Neutrophil (primary cell): ENCODE measurements around the gene RIPOR2.
"Not testable (repeated sequence)": the region's sequence is repeated elsewhere in the genome, so short reads cannot be mapped to it uniquely, and the experiment has no call there.

ENCODE experiments used
- H3K27ac ChIP-seq: fragments of 200-600 bp; sonication (generic); 2 replicates; pipeline ENCODE4 v1.5.1; 2016; ENCODE audit warnings: mild to moderate bottlenecking, moderate library complexity
- H3K27me3 ChIP-seq: fragments of 200-600 bp; sonication (generic); 2 replicates; pipeline ENCODE4 v1.6.0; 2016; ENCODE audit warnings: mild to moderate bottlenecking
- H3K36me3 ChIP-seq: fragments of 200-600 bp; sonication (generic); 2 replicates; pipeline ENCODE4 v1.5.1; 2017
- H3K4me1 ChIP-seq, 2 experiments: fragments of 200-600 bp in 1 of 2; sonication (generic) in 1 of 2; 1 replicate in 1 of 2; 2 replicates in 1 of 2; pipeline versions ENCODE4 v1.5.1 to v1.6.1; 2013 to 2016; ENCODE audit warnings: low read depth in 1 of 2, low read length in 1 of 2, mild to moderate bottlenecking in 1 of 2, moderate library complexity in 1 of 2; ENCODE audit not compliant: control insufficient read depth in 1 of 2, insufficient read depth in 1 of 2
- H3K4me3 ChIP-seq, 2 experiments: fragments of 200-600 bp in 1 of 2; sonication (generic) in 1 of 2; 1 replicate in 1 of 2; 2 replicates in 1 of 2; pipeline ENCODE4 v1.5.1; 2013 to 2016; ENCODE audit warnings: low read depth in 1 of 2, low read length in 1 of 2, mild to moderate bottlenecking in 1 of 2, moderate library complexity in 1 of 2
- H3K9me3 ChIP-seq: fragments of 200-600 bp; sonication (generic); 2 replicates; pipeline ENCODE4 v1.5.1; 2016
- TF ChIP-seq, protein P1 (sequence below): fragments of 200-600 bp; sonication (generic); IDR thresholded peaks from 2 replicates; pipeline ENCODE4 v1.5.1; 2016; ENCODE audit warnings: antibody characterized with exemption

Gene RIPOR2

DNA sequence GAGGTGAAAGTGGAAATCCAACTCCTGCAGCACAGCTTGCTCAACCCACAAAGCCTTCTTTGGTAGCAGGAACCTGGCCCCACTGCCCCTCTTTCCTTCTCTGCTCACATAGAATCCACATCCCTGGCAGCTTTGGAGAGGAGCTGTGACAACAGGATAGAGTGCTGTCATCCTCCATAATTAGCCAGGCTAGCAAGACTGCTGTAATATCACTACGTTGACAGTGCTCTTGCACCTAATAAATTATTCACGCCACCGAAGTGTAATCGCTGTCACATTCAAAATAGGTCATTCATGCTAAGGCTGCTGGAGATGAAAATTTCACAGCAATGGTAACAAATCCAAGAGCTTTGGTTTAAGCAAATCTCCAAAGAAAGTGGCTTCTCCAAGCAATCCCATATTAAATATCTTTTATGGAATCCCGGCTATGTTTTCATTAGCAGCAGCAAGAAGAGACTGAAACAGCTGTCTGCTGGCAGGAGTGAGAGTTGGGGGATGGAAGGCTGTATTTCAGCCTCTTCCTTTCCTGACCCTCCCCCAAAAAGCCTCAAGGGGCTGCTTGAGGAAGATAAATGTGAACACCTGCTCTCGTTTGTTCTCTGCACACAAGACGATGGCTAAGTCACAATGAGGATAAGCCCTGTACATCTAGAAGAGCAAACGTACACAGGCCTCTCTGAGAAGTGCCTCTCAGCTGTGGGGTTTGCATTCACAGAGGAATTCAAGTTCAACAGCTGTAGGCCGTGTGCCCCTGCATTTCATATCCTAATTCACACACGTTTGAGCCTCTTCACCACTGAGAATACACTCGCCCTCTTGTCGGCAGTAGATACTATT lies 16.5 kb downstream of the RIPOR2 start:
- H3K4me3 ChIP-seq: peak overlapping the region in 1 of 2 experiments; percentile 22
- peaks cover 96% of the 10 kb centered on the region for H3K36me3 ChIP-seq
- no peaks in the 10 kb centered on the region for H3K27me3 ChIP-seq
- H3K9me3 ChIP-seq: no peaks in the 10 kb centered on the region
- peak overlapping the region; percentile 86 for H3K27ac ChIP-seq
- peaks cover 92 to 99% of the 10 kb centered on the region in 2 experiments for H3K4me1 ChIP-seq
- TF ChIP-seq, protein P1, sequence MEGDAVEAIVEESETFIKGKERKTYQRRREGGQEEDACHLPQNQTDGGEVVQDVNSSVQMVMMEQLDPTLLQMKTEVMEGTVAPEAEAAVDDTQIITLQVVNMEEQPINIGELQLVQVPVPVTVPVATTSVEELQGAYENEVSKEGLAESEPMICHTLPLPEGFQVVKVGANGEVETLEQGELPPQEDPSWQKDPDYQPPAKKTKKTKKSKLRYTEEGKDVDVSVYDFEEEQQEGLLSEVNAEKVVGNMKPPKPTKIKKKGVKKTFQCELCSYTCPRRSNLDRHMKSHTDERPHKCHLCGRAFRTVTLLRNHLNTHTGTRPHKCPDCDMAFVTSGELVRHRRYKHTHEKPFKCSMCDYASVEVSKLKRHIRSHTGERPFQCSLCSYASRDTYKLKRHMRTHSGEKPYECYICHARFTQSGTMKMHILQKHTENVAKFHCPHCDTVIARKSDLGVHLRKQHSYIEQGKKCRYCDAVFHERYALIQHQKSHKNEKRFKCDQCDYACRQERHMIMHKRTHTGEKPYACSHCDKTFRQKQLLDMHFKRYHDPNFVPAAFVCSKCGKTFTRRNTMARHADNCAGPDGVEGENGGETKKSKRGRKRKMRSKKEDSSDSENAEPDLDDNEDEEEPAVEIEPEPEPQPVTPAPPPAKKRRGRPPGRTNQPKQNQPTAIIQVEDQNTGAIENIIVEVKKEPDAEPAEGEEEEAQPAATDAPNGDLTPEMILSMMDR: no peak

DNA sequence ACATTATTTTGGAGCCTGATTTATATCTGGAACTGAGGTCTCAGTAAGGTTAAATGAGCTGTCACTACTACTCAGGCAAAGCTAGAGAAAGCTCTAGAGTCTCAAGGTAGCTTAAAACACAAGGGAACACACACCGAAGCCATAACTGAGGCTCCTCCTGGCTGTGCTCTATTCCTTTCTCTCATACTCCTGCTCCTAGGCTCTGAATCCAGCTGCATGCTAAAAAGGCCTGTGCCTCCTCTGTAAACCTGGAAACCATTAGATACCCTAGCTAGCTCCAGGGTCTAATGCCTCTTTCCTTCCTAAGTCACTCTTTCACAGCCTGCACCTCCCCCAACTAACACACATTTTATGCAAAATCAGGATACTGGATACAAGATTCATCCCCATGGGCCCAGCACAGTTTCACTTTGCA lies 17.1 kb downstream of the RIPOR2 start:
- Histone ChIP-seq H3K4me3 (peak overlapping the region in 1 of 2 experiments; percentile 22), H3K27me3 (no peaks in the 10 kb centered on the region), H3K4me1 (peaks cover 86 to 99% of the 10 kb centered on the region in 2 experiments), H3K36me3 (peaks cover 96% of the 10 kb centered on the region), H3K27ac (peak overlapping the region; percentile 86), H3K9me3 (no peaks in the 10 kb centered on the region)
- TF ChIP-seq, protein P1: no peak

DNA sequence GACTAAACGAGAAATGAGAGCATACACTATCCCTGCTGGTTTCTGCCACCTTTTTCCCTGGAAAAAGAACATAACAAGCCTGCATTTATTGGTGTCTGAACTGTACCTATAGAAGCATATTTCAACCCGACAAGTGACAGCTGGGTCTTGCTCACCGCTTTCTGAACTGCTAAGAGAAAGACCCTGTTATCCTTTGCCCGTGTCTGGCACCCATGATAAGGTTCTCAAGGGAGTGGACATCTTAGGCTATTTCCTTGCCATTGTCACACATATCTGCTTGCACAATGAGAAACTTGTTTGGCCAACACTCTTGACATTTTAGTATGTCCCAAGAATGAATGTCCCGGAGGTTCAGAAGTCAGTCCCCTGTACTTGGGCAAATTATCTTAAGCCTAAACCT lies 19.3 kb downstream of the RIPOR2 start:
- H3K4me3 ChIP-seq: no peak overlapping the region
- H3K27me3 ChIP-seq: no peaks in the 10 kb centered on the region
- H3K27ac ChIP-seq: peak overlapping the region; percentile 15
- H3K9me3 ChIP-seq: no peaks in the 10 kb centered on the region
- H3K36me3 ChIP-seq: peaks cover 96% of the 10 kb centered on the region
- TF ChIP-seq, protein P1: no peak
- H3K4me1 ChIP-seq: peaks cover 85 to 99% of the 10 kb centered on the region in 2 experiments

DNA sequence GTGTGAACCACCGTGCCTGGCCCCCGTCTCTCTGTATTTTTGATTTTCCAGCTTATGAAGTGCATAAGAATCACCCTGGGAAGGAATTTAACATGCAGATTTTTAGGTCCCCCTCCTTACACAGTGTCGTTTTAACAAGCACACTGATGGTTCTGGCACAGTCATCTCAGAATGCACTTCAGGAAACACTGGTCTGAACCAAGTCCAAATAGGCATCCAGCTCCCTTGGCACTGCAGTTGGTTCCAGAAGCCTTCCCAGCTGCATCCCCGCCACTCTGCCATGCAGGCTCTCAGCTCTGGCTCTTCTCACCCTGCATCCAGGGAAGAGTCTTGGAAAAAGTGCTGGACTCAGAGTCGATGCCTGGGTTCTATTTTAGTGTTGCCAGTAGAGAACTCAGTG lies 20.1 kb downstream of the RIPOR2 start:
- H3K36me3 ChIP-seq: peaks cover 96% of the 10 kb centered on the region
- TF ChIP-seq, protein P1: no peak
- no peak overlapping the region for H3K27ac ChIP-seq
- H3K9me3 ChIP-seq: no peaks in the 10 kb centered on the region
- H3K4me3 ChIP-seq: no peak overlapping the region
- H3K4me1 ChIP-seq: peaks cover 82 to 99% of the 10 kb centered on the region in 2 experiments
- no peaks in the 10 kb centered on the region for H3K27me3 ChIP-seq

DNA sequence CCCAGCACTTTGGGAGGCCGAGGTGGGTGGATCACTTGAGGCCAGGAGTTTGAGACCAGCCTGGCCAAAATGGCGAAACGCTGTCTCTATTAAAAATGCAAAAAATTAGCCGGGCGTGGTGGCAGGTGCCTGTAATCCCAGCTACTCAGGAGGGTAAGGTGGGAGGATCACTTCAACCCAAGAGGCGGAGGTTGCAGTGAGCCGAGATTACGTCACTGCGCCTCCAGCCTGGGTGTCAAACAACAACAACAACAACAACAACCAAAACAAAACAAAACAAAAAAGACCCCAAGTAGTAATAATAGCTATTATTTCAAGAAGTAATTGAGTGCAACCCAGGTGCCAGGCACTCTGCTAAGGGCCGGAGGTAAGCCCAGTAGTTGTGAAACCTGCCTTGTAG lies 21.7 kb downstream of the RIPOR2 start:
- not testable (repeated sequence) for H3K27me3 ChIP-seq, H3K27ac ChIP-seq, H3K9me3 ChIP-seq, H3K4me3 ChIP-seq
- peaks cover 82 to 99% of the 10 kb centered on the region in 2 experiments for H3K4me1 ChIP-seq
- H3K36me3 ChIP-seq: peaks cover 95% of the 10 kb centered on the region

DNA sequence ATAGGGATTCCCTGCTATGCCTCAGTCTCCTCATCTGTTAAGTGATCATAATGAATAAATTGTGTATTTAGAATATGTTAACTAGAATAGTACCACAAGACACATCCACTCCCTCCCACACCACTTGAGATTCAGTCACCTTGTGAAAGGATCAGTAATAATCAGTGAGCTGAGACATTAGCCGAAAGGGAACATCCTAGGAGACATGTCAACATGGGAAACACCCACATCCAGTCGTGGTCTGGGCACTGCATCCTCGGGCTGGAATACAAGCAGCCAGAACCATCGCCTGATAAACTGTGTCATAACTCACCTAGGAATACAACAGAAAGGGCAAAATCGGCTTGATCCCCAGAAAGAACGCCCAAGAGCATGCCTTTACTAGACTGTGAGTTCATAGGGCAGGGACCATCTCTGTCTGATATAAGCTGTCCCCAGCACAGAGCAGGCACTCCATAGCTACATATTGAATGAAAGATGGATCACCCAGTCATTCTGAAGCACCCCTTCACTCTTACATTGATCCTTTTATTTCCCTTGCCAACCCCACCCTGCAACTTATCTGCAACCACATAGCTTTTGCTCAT lies 23.9 kb downstream of the RIPOR2 start:
- TF ChIP-seq, protein P1: no peak
- H3K9me3 ChIP-seq: no peaks in the 10 kb centered on the region
- H3K4me1 ChIP-seq: peaks cover 84 to 99% of the 10 kb centered on the region in 2 experiments
- H3K4me3 ChIP-seq: peak overlapping the region; percentile 70 to 79
- H3K27me3 ChIP-seq: no peaks in the 10 kb centered on the region
- peaks cover 97% of the 10 kb centered on the region for H3K36me3 ChIP-seq
- H3K27ac ChIP-seq: peak overlapping the region; percentile 85
